Fibroblast of pulmonary artery (primary cell): ENCODE results near the gene NKIRAS1.

Experiments used
- DNase-seq: peaks from one replicate; pipeline ENCODE4 v3.0.0-alpha.2; 2010; ENCODE audit warnings: low read depth
- H3K4me3 ChIP-seq: replicated peaks from 2 replicates; pipeline ENCODE4 v1.5.1; 2011; ENCODE audit warnings: low read depth, mild to moderate bottlenecking, control low read depth, low read length, moderate library complexity
- TF ChIP-seq, protein P1 (sequence below): IDR thresholded peaks from 2 replicates; pipeline ENCODE4 v1.5.1; 2011; ENCODE audit warnings: mild to moderate bottlenecking, control low read depth, low read length, inconsistent platforms; ENCODE audit errors: missing control alignments

NKIRAS1 gene

DNA sequence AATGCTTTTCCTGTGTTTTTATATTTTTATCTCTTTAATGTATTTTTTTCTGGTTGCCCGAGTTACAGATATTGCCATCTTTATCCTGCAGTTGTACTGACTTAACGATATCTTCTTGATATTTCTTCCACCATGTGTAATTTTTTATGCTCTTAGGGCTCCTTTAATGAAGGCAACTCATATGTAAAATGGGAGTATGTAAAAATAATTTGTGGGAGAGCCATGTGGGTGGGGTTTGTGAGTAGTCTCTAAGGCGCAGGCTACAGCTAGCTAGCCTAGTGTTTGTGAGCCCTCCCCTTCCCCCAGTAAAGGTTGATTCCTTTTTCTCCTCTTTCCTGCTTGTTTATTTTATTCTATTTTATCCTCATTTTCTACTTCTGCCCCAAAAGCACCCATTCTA is 72.9 kb downstream of the NKIRAS1 start:
- no peak for DNase-seq
- TF ChIP-seq, protein P1, sequence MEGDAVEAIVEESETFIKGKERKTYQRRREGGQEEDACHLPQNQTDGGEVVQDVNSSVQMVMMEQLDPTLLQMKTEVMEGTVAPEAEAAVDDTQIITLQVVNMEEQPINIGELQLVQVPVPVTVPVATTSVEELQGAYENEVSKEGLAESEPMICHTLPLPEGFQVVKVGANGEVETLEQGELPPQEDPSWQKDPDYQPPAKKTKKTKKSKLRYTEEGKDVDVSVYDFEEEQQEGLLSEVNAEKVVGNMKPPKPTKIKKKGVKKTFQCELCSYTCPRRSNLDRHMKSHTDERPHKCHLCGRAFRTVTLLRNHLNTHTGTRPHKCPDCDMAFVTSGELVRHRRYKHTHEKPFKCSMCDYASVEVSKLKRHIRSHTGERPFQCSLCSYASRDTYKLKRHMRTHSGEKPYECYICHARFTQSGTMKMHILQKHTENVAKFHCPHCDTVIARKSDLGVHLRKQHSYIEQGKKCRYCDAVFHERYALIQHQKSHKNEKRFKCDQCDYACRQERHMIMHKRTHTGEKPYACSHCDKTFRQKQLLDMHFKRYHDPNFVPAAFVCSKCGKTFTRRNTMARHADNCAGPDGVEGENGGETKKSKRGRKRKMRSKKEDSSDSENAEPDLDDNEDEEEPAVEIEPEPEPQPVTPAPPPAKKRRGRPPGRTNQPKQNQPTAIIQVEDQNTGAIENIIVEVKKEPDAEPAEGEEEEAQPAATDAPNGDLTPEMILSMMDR = no peak
- H3K4me3 ChIP-seq = no peak overlapping the region
